GM18498 (cell line): Measurements from ENCODE around the gene FBN2.

Experiments
- ATAC-seq: cut with Tn5 transposase; IDR thresholded peaks from one replicate; pipeline ENCODE4 v1.9.1; 2021; ENCODE audit warnings: mild to moderate bottlenecking, moderate library complexity; ENCODE audit not compliant: unreplicated experiment

The FBN2 gene

GRCh38 chr5:128262911-128263310 lies 275.1 kb downstream of the FBN2 start:
- no peak for ATAC-seq

- no peak for ATAC-seq
These were observed 278.4 kb downstream of the FBN2 start for GRCh38 chr5:128259607-128260021.

GRCh38 chr5:128258372-128258771 lies 279.7 kb downstream of the FBN2 start:
- no peak for ATAC-seq

DNA sequence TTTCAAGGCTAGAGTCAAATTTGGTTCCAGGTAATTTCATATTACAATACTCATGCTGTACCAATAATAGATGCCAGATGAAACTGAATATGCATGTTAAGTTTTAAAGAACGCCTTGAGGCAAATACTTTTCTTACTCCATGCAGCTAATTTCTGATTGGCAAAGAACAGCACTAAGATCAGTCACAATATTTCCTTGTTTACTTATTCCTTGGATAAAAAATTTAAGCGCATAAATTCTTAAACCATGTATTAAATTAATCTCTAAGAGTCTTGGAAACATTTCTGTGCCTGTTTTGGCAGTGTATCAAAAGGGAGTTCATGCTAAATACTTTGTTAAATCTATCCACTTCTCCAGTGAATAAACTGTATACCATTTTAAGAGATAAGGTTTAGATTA lies 281.0 kb downstream of the FBN2 start:
- ATAC-seq, result no peak

GRCh38 chr5:128254789-128255188 lies 283.3 kb downstream of the FBN2 start:
- no peak for ATAC-seq

- no peak for ATAC-seq
These were observed 284.2 kb downstream of the FBN2 start for GRCh38 chr5:128253880-128254279.

DNA sequence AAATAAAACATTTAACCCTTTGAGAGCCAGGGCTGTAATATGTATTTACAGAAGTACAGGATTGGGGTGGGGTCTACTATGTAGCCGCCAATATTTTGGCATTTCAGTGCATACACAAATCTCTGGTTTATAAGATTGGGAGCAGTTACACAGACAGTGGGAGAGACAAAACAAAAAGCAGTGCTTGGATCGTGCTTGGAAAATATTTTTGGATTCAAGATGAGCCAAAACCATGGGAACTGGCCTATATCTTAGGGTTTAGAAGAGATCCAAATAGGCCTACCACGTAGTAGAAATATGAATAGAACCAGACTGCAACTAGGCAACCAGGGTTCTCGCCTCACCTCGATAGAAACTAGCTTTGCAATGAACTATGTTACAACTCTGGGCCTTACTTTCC lies 284.9 kb downstream of the FBN2 start:
- no peak for ATAC-seq

DNA sequence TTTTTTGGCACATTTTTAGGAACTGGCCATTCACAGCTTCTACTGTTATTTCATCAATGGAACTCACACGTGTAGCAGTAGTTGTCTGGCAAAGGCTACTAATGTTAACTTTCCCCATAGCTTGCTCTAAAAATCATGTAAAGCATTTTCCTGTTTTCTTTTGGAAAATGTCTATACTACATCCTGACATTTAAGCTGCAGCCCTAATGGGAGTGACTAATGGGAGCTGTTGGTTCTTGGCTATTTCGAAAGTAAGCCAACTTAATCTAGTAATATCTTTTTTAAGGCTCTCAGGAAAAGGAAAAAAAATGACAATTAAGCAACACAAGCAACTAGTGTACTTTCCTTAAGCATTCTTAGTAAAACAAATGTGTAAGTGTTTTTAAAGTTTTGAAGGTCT lies 285.3 kb downstream of the FBN2 start:
- ATAC-seq, result no peak

- ATAC-seq, result no peak
These were observed 285.8 kb downstream of the FBN2 start for GRCh38 chr5:128252196-128252595.

GRCh38 chr5:128245974-128246373 lies 292.1 kb downstream of the FBN2 start:
- ATAC-seq, result no peak

DNA sequence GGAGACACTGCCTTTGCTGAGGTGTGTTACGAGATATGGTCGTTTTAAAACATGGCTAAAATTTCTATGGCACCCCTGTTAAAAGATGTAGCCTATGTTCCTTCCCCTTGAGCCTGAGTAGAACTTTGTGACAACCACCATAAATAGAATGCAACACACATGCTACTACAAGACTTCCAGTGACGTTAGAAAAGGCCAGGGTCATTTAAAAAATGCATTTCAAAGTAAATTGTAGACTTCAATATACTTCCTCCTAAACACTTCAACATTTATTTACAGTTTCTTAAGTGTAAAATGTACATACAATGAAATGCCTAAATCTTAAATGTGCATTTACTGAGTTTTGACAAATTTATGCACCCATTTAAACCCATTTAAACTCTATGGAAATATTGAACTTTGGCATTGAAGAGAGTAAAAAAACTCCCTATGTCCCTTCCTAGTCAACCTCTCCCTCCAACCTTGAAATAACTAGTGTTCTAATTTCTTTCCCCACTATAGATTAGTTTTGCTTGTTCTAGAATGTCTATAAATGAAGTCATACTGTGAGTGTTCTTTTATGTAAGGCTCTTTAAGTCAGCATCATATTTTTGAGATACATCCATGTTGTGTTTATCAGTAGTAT lies 294.0 kb downstream of the FBN2 start:
- no peak for ATAC-seq

DNA sequence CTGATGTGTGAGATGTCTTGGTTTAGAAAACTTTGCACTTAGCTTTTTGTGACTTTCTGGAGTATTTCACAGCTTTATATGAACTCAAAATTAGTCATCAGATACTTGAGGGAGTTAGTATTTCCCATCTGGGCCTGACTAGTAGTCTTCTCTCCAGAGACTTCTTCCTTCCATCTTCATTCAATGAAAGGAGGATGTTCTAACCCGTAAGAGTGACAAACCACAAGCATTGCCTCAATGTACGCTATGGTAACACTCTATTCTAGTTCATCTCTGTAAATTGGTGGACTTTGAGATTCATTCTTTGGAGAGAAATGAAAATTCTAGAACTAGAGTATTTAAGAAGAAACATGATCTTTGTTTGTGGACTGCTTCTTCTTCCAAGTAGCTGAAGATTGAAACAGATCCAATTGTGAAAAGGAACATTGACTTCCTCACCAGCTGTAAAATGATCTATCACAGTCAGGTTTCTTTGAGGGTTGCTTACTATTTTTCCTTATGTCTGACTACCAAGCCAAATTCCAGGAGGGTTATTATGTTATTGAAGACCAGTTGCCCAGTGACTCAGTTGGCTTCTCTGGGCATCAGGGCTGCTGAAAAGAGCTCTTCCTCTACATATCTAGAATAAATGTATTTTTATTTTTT lies 296.9 kb downstream of the FBN2 start:
- ATAC-seq, result no peak

DNA sequence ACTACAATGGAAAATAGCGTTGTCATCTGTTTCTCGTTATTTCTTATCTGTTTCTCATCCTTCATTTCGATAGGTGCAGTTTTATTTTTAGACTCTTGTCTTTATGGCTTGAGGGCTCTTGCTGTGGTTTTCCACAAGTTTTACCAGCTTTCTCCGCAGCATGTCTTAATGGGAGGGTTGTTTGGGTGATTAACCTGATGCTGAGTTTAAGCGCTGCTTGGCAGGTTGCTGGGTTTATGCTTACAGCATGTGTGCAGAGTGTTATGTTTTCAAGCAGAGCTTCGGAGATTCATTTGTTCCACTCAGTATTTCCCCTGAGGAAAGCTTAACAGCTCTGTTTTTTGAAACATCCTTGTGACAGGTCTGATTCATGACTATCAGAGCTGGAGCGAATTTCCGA lies 300.5 kb downstream of the FBN2 start:
- no peak for ATAC-seq

GRCh38 chr5:128237000-128237399 lies 301.0 kb downstream of the FBN2 start:
- no peak for ATAC-seq

- no peak for ATAC-seq
These were observed 301.7 kb downstream of the FBN2 start for GRCh38 chr5:128236334-128236733.

DNA sequence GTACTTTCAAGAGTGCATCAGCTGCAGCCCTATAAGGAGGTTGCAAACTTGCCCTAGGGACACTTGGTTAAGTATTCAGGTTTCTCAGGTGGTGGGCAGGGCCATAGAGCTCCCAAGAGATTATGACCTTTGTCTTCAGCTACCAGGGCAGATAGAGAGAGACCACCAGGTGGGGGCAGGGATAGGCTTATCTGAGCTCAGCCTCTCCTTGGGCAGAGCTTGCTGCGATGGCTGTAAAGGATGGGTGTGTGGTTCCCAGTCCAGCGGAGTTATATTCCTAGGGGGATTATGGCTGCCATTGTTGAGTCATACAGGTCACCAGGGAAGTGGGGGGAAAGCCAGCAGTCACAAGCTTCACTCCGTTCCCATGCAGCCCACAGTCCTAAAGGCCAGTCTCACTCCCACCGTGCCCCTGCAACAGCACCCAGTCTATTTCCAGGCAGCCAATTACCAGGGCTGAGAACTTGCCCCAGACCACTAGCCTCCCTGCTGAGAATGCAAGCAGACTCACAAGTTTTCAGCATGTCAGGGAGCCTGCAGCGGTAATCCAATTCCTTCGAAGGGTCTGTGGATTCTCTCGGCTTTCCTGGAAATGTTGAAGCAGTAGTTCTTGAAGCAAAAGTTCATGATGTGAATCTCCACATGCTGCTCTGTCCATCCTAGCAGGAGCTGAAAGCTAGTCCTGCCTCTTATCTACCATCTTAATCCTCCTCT lies 303.0 kb downstream of the FBN2 start:
- no peak for ATAC-seq

- ATAC-seq, result no peak
These were observed 309.5 kb downstream of the FBN2 start for GRCh38 chr5:128228521-128228920.

- ATAC-seq, result no peak
These were observed 310.0 kb downstream of the FBN2 start for GRCh38 chr5:128228008-128228407.

DNA sequence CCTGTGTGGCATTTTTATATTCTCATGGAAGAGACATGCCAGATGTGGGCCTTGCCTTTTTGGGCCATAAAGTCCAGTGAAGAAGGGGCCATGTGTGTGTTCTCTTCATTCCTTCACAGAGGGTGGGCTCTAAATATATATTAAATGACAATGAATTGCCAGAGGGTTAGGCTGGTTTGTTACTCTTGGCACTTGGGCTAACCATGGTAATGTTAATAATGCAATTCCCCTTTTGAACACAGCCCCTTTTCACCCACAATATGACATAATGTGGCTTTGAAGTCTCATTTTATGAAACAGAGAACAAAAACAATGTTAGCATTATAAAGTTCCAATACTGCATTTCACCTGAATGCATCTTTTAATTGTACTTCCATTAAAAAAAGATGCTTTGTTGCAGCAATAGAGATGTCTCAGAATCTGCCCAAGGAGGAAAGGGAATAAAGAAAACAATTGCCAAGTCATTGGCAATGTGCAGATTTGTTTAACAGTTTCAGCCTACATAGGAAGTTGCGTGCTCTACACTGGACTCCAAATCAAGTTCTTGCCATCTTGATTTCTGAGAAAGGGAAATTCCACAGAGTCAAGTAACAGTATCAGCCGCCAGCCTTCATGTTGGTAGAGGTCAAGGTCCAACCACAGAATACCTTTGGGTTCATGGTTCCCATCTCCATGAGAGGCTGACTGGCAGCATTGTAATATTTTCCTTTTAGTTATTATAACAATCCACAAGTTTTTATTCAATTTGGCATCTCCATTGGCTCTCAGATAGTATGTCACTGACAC lies 312.6 kb downstream of the FBN2 start:
- ATAC-seq, result no peak

GRCh38 chr5:128224336-128224735 lies 313.7 kb downstream of the FBN2 start:
- no peak for ATAC-seq

- ATAC-seq, result no peak
These were observed 317.2 kb downstream of the FBN2 start for GRCh38 chr5:128220841-128221240.
